Measurements from ENCODE around the gene CEACAM18. TPM values are rescaled to one million over a fixed set of nuclear protein-coding genes. Genes with fewer than 3 reads are reported as not detected.

The CEACAM18 gene
- total RNA-seq, 1 donor from 2014 or later, result not detected

DNA sequence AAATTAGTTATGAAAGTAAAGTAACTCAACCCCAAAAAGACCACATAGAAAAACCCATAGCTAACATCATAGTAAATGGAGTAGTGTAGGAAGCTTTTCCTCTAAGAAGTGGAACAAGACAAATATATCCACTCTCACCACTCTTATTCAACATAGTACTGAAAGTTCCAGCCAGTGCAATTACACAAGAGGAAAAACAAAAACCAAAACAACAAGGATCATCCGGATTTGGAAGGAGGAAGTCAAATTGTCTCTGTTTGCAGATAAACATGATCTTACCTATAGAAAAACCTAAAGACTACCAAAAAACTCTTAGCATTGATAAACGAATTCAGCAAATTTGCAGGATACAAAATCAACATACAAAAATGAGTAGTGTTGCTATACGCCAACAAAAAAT, 11.6 kb upstream of the CEACAM18 start:
- Mint-ChIP-seq H3K27ac (no peak overlapping the region), H3K4me1 (no peaks in the 10 kb centered on the region), H3K4me3 (no peak overlapping the region), H3K27me3 (ENCODE audit: low read depth) (peaks cover 31% of the 10 kb centered on the region), H3K36me3 (no peaks in the 10 kb centered on the region), H3K9me3 (peaks cover 11% of the 10 kb centered on the region)
- TF ChIP-seq, protein P1, sequence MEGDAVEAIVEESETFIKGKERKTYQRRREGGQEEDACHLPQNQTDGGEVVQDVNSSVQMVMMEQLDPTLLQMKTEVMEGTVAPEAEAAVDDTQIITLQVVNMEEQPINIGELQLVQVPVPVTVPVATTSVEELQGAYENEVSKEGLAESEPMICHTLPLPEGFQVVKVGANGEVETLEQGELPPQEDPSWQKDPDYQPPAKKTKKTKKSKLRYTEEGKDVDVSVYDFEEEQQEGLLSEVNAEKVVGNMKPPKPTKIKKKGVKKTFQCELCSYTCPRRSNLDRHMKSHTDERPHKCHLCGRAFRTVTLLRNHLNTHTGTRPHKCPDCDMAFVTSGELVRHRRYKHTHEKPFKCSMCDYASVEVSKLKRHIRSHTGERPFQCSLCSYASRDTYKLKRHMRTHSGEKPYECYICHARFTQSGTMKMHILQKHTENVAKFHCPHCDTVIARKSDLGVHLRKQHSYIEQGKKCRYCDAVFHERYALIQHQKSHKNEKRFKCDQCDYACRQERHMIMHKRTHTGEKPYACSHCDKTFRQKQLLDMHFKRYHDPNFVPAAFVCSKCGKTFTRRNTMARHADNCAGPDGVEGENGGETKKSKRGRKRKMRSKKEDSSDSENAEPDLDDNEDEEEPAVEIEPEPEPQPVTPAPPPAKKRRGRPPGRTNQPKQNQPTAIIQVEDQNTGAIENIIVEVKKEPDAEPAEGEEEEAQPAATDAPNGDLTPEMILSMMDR (IDR thresholded peaks at IDR 0.05; ENCODE audit: unreplicated experiment), result no peak
- no peak for DNase-seq (ENCODE audit: low spot score in 2 of 2, unreplicated experiment in 2 of 2)

DNA sequence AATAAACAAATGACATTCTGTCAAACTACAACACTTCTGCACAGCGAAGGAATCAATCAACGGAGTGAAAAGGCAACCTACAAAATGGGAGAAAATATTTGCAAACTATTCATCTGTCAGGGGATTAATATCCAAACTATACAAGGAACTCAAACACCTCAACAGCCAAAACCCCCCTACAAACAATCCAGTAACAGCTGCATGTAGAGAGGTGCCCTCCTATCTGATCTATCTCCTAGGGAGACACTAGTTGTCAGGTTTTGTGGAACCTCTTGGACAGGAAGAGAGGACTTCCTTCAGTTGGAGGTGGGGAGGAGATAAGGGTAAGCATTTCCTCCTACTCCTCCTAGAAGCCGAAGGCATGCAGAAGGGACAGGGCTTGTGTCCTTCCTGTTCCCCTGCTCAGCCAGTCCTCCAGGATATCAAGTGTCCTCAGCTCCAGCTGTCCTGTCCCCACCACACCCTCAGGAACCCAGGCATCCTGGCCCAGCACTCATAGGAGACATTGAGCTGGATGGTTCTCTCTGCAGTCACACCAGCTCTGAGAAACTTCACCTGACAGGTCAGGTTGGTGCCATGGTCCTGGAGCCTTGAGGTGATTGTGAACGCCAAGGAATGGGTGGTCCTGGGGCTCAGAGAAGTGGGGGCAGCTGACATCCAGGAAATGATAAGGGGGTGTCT, 10.3 kb upstream of the CEACAM18 start:
- no peaks in the 10 kb centered on the region for H3K36me3 Mint-ChIP-seq
- H3K27ac Mint-ChIP-seq, result no peak overlapping the region
- H3K4me1 Mint-ChIP-seq, result no peaks in the 10 kb centered on the region
- TF ChIP-seq, protein P1 (IDR thresholded peaks at IDR 0.05; ENCODE audit: unreplicated experiment), result no peak
- peaks cover 25% of the 10 kb centered on the region for H3K27me3 Mint-ChIP-seq (ENCODE audit: low read depth)
- H3K4me3 Mint-ChIP-seq, result no peak overlapping the region
- no peak for DNase-seq (ENCODE audit: low spot score in 2 of 2, unreplicated experiment in 2 of 2)
- peaks cover 11% of the 10 kb centered on the region for H3K9me3 Mint-ChIP-seq

DNA sequence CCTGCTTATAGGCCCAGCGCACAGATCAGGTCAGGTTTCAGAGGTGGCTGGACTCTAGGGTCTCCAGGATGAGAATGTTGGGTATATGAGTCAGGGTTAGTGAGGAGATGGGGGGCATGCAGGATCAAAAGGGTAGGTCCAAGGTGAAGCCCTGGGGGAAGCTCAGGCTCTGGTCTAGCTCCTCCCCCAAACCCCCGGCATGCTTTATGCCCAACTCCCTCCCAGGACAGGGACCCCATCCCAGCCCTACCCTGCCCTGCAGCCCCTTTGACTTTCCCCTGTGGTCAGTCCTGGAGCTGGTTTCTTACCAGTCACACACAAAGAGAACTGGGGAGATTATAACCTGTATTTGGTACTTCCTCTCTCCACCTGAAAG, 9.8 kb upstream of the CEACAM18 start:
- Mint-ChIP-seq H3K36me3 (no peaks in the 10 kb centered on the region), H3K4me1 (no peaks in the 10 kb centered on the region), H3K27ac (no peak overlapping the region), H3K9me3 (peaks cover 11% of the 10 kb centered on the region), H3K27me3 (ENCODE audit: low read depth) (peaks cover 20% of the 10 kb centered on the region), H3K4me3 (no peak overlapping the region)
- TF ChIP-seq, protein P1 (IDR thresholded peaks at IDR 0.05; ENCODE audit: unreplicated experiment), result no peak
- no peak for DNase-seq (ENCODE audit: low spot score in 2 of 2, unreplicated experiment in 2 of 2)

DNA sequence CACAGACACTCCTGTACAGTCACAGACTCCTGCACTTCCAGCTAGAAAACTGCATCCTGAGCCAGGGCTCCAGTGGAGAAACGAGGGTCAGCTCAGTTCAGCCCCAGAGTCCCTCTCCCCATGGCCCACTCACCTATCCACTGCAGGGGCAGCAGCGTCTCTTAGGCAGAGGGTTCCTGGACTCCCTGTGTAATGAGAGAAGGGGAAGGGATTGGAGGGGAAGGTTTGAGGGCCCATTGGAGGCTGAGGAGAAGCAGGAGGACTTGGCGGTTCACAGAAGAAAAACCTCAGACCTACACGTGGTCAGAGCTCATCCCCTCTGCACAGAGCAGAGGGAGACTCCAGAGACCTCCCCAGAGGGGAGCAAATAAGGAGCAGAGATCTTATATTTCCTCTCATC, 9.2 kb upstream of the CEACAM18 start:
- DNase-seq (ENCODE audit: low spot score in 2 of 2, unreplicated experiment in 2 of 2), result no peak
- Mint-ChIP-seq H3K9me3 (peaks cover 11% of the 10 kb centered on the region), H3K36me3 (no peaks in the 10 kb centered on the region), H3K4me1 (no peaks in the 10 kb centered on the region), H3K4me3 (no peak overlapping the region), H3K27me3 (ENCODE audit: low read depth) (peaks cover 17% of the 10 kb centered on the region), H3K27ac (no peak overlapping the region)
- TF ChIP-seq, protein P1 (IDR thresholded peaks at IDR 0.05; ENCODE audit: unreplicated experiment), result no peak

DNA sequence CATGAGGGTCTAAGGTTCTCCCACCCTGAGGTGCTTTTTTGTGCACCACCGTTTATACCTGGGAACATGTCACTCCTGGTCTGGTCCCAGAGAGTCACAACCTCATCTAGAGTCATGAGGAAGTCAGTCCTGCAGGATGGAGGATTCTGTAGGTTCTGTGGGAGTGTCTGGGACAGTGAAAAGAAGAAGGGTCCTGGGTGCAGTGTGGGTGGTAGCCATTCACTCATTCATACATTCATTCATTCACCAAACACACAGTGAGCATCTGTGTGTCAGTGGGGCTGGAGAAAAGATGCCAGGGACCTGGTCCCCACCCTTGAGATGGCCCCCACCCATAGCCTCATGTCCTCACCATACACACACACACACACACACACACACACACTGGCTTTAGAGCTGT, 8.7 kb upstream of the CEACAM18 start:
- Mint-ChIP-seq H3K27me3 (ENCODE audit: low read depth) (peaks cover 14% of the 10 kb centered on the region), H3K9me3 (peaks cover 11% of the 10 kb centered on the region), H3K27ac (no peak overlapping the region), H3K36me3 (no peaks in the 10 kb centered on the region), H3K4me3 (no peak overlapping the region), H3K4me1 (no peaks in the 10 kb centered on the region)
- TF ChIP-seq, protein P1 (IDR thresholded peaks at IDR 0.05; ENCODE audit: unreplicated experiment), result no peak
- DNase-seq (ENCODE audit: low spot score in 2 of 2, unreplicated experiment in 2 of 2), result no peak
